Neural crest cell (in vitro differentiated cells): ENCODE data around the gene GBX2. TPM values are rescaled to one million over a fixed set of nuclear protein-coding genes. Genes with fewer than 3 reads are reported as not detected.

Experiments
- DNase-seq: peaks from one replicate; pipeline ENCODE4 v3.0.0; 2021; ENCODE audit warnings: low read depth, mixed read lengths, low spot score
- H3K27ac Mint-ChIP-seq: one replicate; pipeline ENCODE4 v1.8.0; 2021; ENCODE audit warnings: mild to moderate bottlenecking, mixed read lengths; ENCODE audit not compliant: unreplicated experiment
- H3K27me3 Mint-ChIP-seq: 2 replicates; pipeline ENCODE4 v1.8.0; 2021; ENCODE audit warnings: low read depth, mild to moderate bottlenecking, mixed read lengths
- H3K36me3 Mint-ChIP-seq: 2 replicates; pipeline ENCODE4 v1.8.0; 2021; ENCODE audit warnings: low read depth, mild to moderate bottlenecking, mixed read lengths
- H3K4me1 Mint-ChIP-seq: 2 replicates; pipeline ENCODE4 v1.8.0; 2021; ENCODE audit warnings: mixed read lengths
- H3K4me3 Mint-ChIP-seq: one replicate; pipeline ENCODE4 v1.8.0; 2021; ENCODE audit warnings: mild to moderate bottlenecking, mixed read lengths
- H3K9me3 Mint-ChIP-seq: 2 replicates; pipeline ENCODE4 v1.8.0; 2021; ENCODE audit warnings: mixed read lengths
- CTCF ChIP-seq: fragments of 200-600 bp; sonication (generic); conservative IDR thresholded peaks from 2 replicates; pipeline ENCODE4 v1.5.0; 2021; ENCODE audit warnings: antibody characterized with exemption, mild to moderate bottlenecking
- total RNA-seq: library from RNA; stranded (reverse); gene quantifications from 2 replicates; pipeline ENCODE4 v1.2.1, GENCODE V29; 2021

GBX2 gene
- total RNA-seq, 1 donor from 2014 or later = 21.3 TPM

- no peaks in the 10 kb centered on the region for H3K36me3 Mint-ChIP-seq
- peak; percentile 96 for TF ChIP-seq CTCF
- H3K4me1 Mint-ChIP-seq = peaks cover 30% of the 10 kb centered on the region
- H3K27ac Mint-ChIP-seq = no peak overlapping the region
- H3K27me3 Mint-ChIP-seq = peaks cover 42% of the 10 kb centered on the region
- peaks cover 2% of the 10 kb centered on the region for H3K9me3 Mint-ChIP-seq
- H3K4me3 Mint-ChIP-seq = peak overlapping the region; percentile 36
- DNase-seq = peak; percentile 80
Observed at GRCh38 chr2:236180831-236181453, 12.8 kb upstream of the GBX2 start.

GRCh38 chr2:236180076-236180816 is 12.1 kb upstream of the GBX2 start:
- Mint-ChIP-seq H3K9me3 (peaks cover 2% of the 10 kb centered on the region), H3K4me3 (peak overlapping the region; percentile 82), H3K36me3 (no peaks in the 10 kb centered on the region), H3K27ac (no peak overlapping the region), H3K4me1 (peaks cover 35% of the 10 kb centered on the region), H3K27me3 (peaks cover 49% of the 10 kb centered on the region)
- no peak for TF ChIP-seq CTCF
- DNase-seq = no peak

- Mint-ChIP-seq H3K27me3 (peaks cover 57% of the 10 kb centered on the region), H3K27ac (peak overlapping the region; percentile 78), H3K4me1 (peaks cover 43% of the 10 kb centered on the region), H3K36me3 (no peaks in the 10 kb centered on the region), H3K4me3 (peak overlapping the region; percentile 84), H3K9me3 (no peaks in the 10 kb centered on the region)
- DNase-seq = no peak
- TF ChIP-seq CTCF = no peak
Observed at GRCh38 chr2:236179236-236180075, 11.3 kb upstream of the GBX2 start.

GRCh38 chr2:236178890-236179235 is 10.7 kb upstream of the GBX2 start:
- H3K4me3 Mint-ChIP-seq = peak overlapping the region; percentile 84
- H3K27me3 Mint-ChIP-seq = peaks cover 63% of the 10 kb centered on the region
- H3K27ac Mint-ChIP-seq = no peak overlapping the region
- H3K36me3 Mint-ChIP-seq = no peaks in the 10 kb centered on the region
- H3K4me1 Mint-ChIP-seq = peaks cover 49% of the 10 kb centered on the region
- DNase-seq = no peak
- no peaks in the 10 kb centered on the region for H3K9me3 Mint-ChIP-seq
- no peak for TF ChIP-seq CTCF

- peak; percentile 89 for DNase-seq
- Mint-ChIP-seq H3K27ac (peak overlapping the region; percentile 62), H3K27me3 (peaks cover 69% of the 10 kb centered on the region), H3K4me3 (peak overlapping the region; percentile 91), H3K9me3 (no peaks in the 10 kb centered on the region), H3K36me3 (no peaks in the 10 kb centered on the region), H3K4me1 (peaks cover 52% of the 10 kb centered on the region)
- TF ChIP-seq CTCF = peak; percentile 80
Observed at GRCh38 chr2:236177967-236178889, 10.0 kb upstream of the GBX2 start.
